A549 (cell line): ENCODE data around the gene SMIM35. TPM values are rescaled to one million over a fixed set of nuclear protein-coding genes. Genes with fewer than 3 reads are reported as not detected.

Experiments used
- ATAC-seq, 2 experiments: fragments of 200-7000 bp in 1 of 2; fragments of >200 bp in 1 of 2; cut with Nextera tagmentation in 1 of 2; cut with Tn5 transposase in 1 of 2; 3 replicates each; pipeline versions ENCODE4 v1.8.0 to v1.9.1; 2018 to 2020; ENCODE audit warnings: mild to moderate bottlenecking in 1 of 2, moderate library complexity in 1 of 2
- CTCF ChIA-PET: fragments of 300-600 bp; sonication (Branson Sonifier 250); formaldehyde crosslinking; extraction: SDS; loops from one replicate; lab custom pipeline; 2021; ENCODE audit warnings: antibody characterized with exemption, inconsistent platforms; lab: Yijun Ruan, JAX
- POLR2A ChIA-PET: fragments of 350-600 bp; formaldehyde crosslinking; extraction: SDS; loops from one replicate; lab custom pipeline; 2021; ENCODE audit warnings: antibody characterized with exemption, inconsistent platforms; lab: Yijun Ruan, JAX
- DNase-seq, 2 experiments: peaks; one replicate each; pipeline versions ENCODE4 v3.0.0 to v3.0.0-alpha.2; 2011 to 2016; ENCODE audit warnings: low read depth in 1 of 2, low spot score in 1 of 2
- FAIRE-seq: peaks from 2 replicates; lab custom pipeline; 2011; peaks lifted over from hg19 to GRCh38; lab: Jason Lieb, UNC
- H3K27ac ChIP-seq, 2 experiments: fragments of >200 bp; sonication (Bioruptor Twin); formaldehyde crosslinking; 3 replicates each; pipeline ENCODE4 v1.5.1; 2016 to 2017
- H3K4me1 ChIP-seq: fragments of >200 bp; sonication (Bioruptor Twin); formaldehyde crosslinking; 3 replicates; pipeline ENCODE4 v1.6.1; 2016
- H3K4me2 ChIP-seq: fragments of >200 bp; sonication (Bioruptor Twin); formaldehyde crosslinking; 3 replicates; pipeline ENCODE4 v1.6.1; 2016
- H3K4me3 ChIP-seq: fragments of >200 bp; sonication (Bioruptor Twin); formaldehyde crosslinking; 3 replicates; pipeline ENCODE4 v1.5.1; 2016
- H3K9me3 ChIP-seq: fragments of >200 bp; sonication (Bioruptor Twin); formaldehyde crosslinking; 3 replicates; pipeline ENCODE4 v1.6.1; 2016
- CBX8 ChIP-seq: fragments of 200-600 bp; sonication (generic); IDR thresholded peaks from 2 replicates; pipeline ENCODE4 v1.6.1; 2016
- FOSB ChIP-seq: fragments of 250-450 bp; sonication (Bioruptor Pico); IDR thresholded peaks from 2 replicates; pipeline ENCODE4 v1.5.0; 2020; ENCODE audit warnings: mild to moderate bottlenecking, moderate library complexity
- HEYL ChIP-seq: fragments of 250-450 bp; sonication (Bioruptor Pico); IDR thresholded peaks from 2 replicates; pipeline ENCODE4 v1.8.0; 2021; ENCODE audit warnings: mild to moderate bottlenecking, moderate library complexity
- JUN ChIP-seq, 2 experiments: fragments of >200 bp; sonication (Bioruptor Twin); formaldehyde crosslinking; IDR thresholded peaks; 2 replicates in 1 of 2; 3 replicates in 1 of 2; pipeline ENCODE4 v1.6.1; 2016 to 2017
- KDM5A ChIP-seq: fragments of 200-600 bp; sonication (generic); IDR thresholded peaks from 2 replicates; pipeline ENCODE4 v1.6.1; 2016; ENCODE audit warnings: antibody characterized with exemption, mild to moderate bottlenecking
- MAZ ChIP-seq: fragments of 150-350 bp; IDR thresholded peaks from 2 replicates; pipeline ENCODE4 v1.6.1; 2014; ENCODE audit warnings: antibody characterized with exemption, low read depth, low read length, borderline replicate concordance
- MYC ChIP-seq: IDR thresholded peaks from 2 replicates; pipeline ENCODE4 v1.6.1; 2012; ENCODE audit warnings: mild to moderate bottlenecking, inconsistent platforms, low read length, improper control_type of control experiment, borderline replicate concordance
- NFE2L2 ChIP-seq: fragments of 150-350 bp; conservative IDR thresholded peaks from 2 replicates; pipeline ENCODE4 v1.6.1; 2014; ENCODE audit warnings: low read length
- NPAS2 ChIP-seq: fragments of 250-450 bp; sonication (Bioruptor Pico); IDR thresholded peaks from 2 replicates; pipeline ENCODE4 v1.8.0; 2022; ENCODE audit warnings: mild to moderate bottlenecking, moderate library complexity, borderline replicate concordance
- POLR2A ChIP-seq: IDR thresholded peaks from 2 replicates; pipeline ENCODE4 v1.6.1; 2012; ENCODE audit warnings: mild to moderate bottlenecking, low read length
- RCOR1 ChIP-seq: fragments of 150-350 bp; IDR thresholded peaks from 2 replicates; pipeline ENCODE4 v1.6.1; 2014; ENCODE audit warnings: antibody characterized with exemption, low read length, low read depth
- SMC3 ChIP-seq: fragments of >200 bp; sonication (Bioruptor Twin); formaldehyde crosslinking; IDR thresholded peaks from 3 replicates; pipeline ENCODE4 v1.6.1; 2018; ENCODE audit warnings: inconsistent platforms
- SREBF2 ChIP-seq: fragments of 450-650 bp; IDR thresholded peaks from 2 replicates; pipeline ENCODE4 v1.6.1; 2014; ENCODE audit warnings: mild to moderate bottlenecking, moderate library complexity
- USF2 ChIP-seq: fragments of 450-650 bp; IDR thresholded peaks from 2 replicates; pipeline ENCODE4 v1.6.1; 2014; ENCODE audit warnings: antibody characterized with exemption
- ZC3H11A ChIP-seq: fragments of 450-650 bp; IDR thresholded peaks from 2 replicates; pipeline ENCODE4 v1.6.1; 2014; ENCODE audit warnings: antibody characterized with exemption, mild to moderate bottlenecking
- ZNF302 ChIP-seq: fragments of 250-450 bp; sonication (Bioruptor Pico); IDR thresholded peaks from 2 replicates; pipeline ENCODE4 v1.9.0; 2021; ENCODE audit warnings: inconsistent platforms, mild to moderate bottlenecking, moderate library complexity
- WGBS: methylation state at CpG from one replicate; pipeline ENCODE4 v1.1.6; 2017; ENCODE audit errors: missing lambda C conversion rate; 5-methylcytosine and 5-hydroxymethylcytosine counted together
- polyA plus RNA-seq, 4 experiments: library from polyadenylated mRNA; depleted of rRNA in 3 of 4; stranded (reverse); fragments of >200 nt; fragmentation: RNase III in 1 of 4; extraction: RNeasy Plus Mini Kit Qiagen cat#74134 plus additional on column Dnase treatment in 1 of 4; gene quantifications; 2 replicates in 3 of 4; 3 replicates in 1 of 4; pipeline ENCODE4 v1.2.3, GENCODE V29; 2011 to 2017
- TF ChIP-seq, protein P1 (sequence below): fragments of >200 bp; sonication (Bioruptor Twin); formaldehyde crosslinking; IDR thresholded peaks from 3 replicates; pipeline ENCODE4 v1.6.1; 2016

SMIM35 gene
- polyA plus RNA-seq, 2 of the 4 experiments (the other 2 are of a cell fraction): not detected

DNA sequence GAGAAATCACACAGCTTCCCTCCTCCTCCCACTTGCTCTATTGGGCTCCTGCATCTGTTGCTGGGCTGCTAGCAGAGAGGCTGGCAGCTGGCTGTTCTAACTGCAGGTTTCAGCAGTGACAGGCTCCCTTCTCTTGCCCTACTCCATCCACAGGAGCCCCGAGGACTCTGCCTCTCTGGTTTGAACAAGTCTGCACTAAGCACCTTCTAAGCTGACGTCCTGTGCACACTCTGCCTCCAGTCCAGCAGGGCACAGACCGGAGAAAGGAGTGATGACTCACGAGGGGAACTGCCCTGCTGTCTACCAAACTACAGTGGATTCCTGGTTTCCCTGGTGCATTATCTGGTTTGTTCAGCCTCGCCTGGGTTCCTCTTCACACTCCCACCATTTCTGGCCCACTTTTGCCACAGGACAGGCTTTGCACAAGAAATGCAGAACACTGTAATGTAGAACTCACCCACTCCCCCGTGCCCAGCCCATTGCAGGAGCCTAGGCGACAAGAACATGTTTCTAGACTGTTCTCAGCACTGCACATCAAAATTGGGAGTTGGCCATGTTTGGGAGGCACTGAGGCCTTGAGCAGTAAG is 74.6 kb downstream of the SMIM35 start:
- Histone ChIP-seq H3K27ac (no peak overlapping the region), H3K4me2 (no peak overlapping the region), H3K4me3 (no peak overlapping the region), H3K9me3 (peaks cover 3% of the 10 kb centered on the region; the same call in 1 of the 3 replicates), H3K4me1 (no peaks in the 10 kb centered on the region)
- ATAC-seq (peak; percentile 78 to 85; a peak in 5 of 6 replicates), FAIRE-seq (no peak), DNase-seq (no peak)
- TF ChIP-seq FOSB (CRISPR knock-in tag): no peak
- WGBS: 38% methylated on average over 7 of the region's 7 CpGs
- ChIA-PET POLR2A (no interaction called here), CTCF (interaction anchor here (0.5 to 1.8 kb wide), 3 partner anchors 42 to 187 kb away, joined by 3 to 4 read pairs (median 3); no protein-coding TSS in a partner anchor)

DNA sequence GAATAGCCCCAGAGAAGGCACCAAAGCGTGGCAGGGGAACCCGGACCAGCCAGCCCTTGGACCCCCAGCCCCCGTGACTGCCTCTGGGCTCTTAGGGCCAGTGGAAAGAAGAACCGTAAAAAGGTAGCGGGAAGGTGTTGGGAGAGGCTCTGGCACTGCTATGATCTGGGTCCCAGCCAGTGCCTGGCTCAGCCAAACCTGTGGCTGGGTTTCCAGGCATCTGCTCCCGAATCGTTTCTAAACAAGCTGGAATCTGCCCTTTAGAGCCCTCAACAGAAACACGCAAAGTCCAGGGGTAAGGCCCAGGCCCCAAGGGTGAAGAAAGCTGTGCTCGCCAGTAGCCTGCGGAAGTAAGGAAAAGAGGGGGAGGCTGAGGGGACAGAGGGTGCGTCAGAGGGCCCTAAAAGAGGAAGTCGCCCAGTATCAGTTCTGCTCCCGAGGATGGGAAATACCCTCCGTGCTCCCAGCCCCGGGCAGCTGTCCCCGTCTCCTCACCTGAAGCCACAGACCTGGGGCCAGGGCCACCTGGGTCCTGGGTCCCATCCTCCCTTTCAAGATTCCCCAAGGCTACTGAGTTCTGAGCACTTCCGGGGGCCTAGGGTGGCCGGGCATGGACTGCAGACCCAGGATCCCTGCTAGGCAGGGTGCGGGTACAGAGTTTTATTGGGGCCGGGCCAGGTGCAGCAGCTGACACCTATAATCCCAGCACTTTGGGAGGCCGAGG is 75.9 kb downstream of the SMIM35 start:
- Histone ChIP-seq H3K4me3 (no peak overlapping the region), H3K27ac (no peak overlapping the region)
- ChIA-PET CTCF (interaction anchor here (0.7 to 1.2 kb wide), 2 partner anchors 10 to 43 kb away, joined by 3 to 4 read pairs; no protein-coding TSS in a partner anchor), POLR2A (no interaction called here)
- WGBS: 82% methylated on average over 16 of the region's 21 CpGs
- TF ChIP-seq HEYL (CRISPR knock-in tag) (no peak), ZNF302 (no peak), KDM5A (no peak), RCOR1 (no peak), MYC (no peak), NPAS2 (CRISPR knock-in tag) (no peak), JUN (IDR thresholded peaks at IDR 0.05) (no peak), SREBF2 (no peak), NFE2L2 (no peak), SMC3 (no peak), USF2 (no peak), MAZ (no peak), ZC3H11A (no peak)
- TF ChIP-seq, protein P1, sequence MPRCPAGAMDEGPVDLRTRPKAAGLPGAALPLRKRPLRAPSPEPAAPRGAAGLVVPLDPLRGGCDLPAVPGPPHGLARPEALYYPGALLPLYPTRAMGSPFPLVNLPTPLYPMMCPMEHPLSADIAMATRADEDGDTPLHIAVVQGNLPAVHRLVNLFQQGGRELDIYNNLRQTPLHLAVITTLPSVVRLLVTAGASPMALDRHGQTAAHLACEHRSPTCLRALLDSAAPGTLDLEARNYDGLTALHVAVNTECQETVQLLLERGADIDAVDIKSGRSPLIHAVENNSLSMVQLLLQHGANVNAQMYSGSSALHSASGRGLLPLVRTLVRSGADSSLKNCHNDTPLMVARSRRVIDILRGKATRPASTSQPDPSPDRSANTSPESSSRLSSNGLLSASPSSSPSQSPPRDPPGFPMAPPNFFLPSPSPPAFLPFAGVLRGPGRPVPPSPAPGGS: no peak
- TF ChIP-seq, all 56 proteins: peak for 0
- ATAC-seq: no peak
- no peaks in the 10 kb centered on the region for H3K9me3 ChIP-seq
- DNase-seq: no peak
- no peaks in the 10 kb centered on the region for H3K4me1 ChIP-seq
- no peak overlapping the region for H3K4me2 ChIP-seq
- no peak for FAIRE-seq

- no peaks in the 10 kb centered on the region for H3K9me3 ChIP-seq
- H3K4me1 ChIP-seq: no peaks in the 10 kb centered on the region
- WGBS: 60% methylated on average over 9 of the region's 9 CpGs
- ChIA-PET CTCF (interaction anchor here (0.7 kb wide), 1 partner anchor 9 kb away, joined by 4 read pairs; no protein-coding TSS in a partner anchor), POLR2A (no interaction called here)
- FAIRE-seq (no peak), ATAC-seq (no peak), DNase-seq (no peak)
- H3K4me3 ChIP-seq: no peak overlapping the region
- H3K27ac ChIP-seq: no peak overlapping the region
- H3K4me2 ChIP-seq: no peak overlapping the region
- TF ChIP-seq ZNF302: no peak
- no peak for TF ChIP-seq CBX8
- no peak for TF ChIP-seq SREBF2
- no peak for TF ChIP-seq POLR2A
Measured at GRCh38 chr11:118009864-118010737, 76.7 kb downstream of the SMIM35 start.
